ENCODE data around the gene ASXL1.

The ASXL1 gene

GRCh38 chr20:32411955-32412706 is 54.0 kb downstream of the ASXL1 start:
- DNase-seq (ENCODE audit: low read depth), result no peak

- DNase-seq (ENCODE audit: low read depth), result no peak
Observed at GRCh38 chr20:32415494-32415893, 57.4 kb downstream of the ASXL1 start.

GRCh38 chr20:32416206-32416605 is 58.1 kb downstream of the ASXL1 start:
- no peak for DNase-seq (ENCODE audit: low read depth)

- no peak for DNase-seq (ENCODE audit: low read depth)
Observed at GRCh38 chr20:32418376-32418775, 60.2 kb downstream of the ASXL1 start.

- DNase-seq (ENCODE audit: low read depth), result no peak
Observed at GRCh38 chr20:32421290-32421689, 63.2 kb downstream of the ASXL1 start.

GRCh38 chr20:32427996-32428395 is 69.9 kb downstream of the ASXL1 start:
- no peak for DNase-seq (ENCODE audit: low read depth)

- no peak for DNase-seq (ENCODE audit: low read depth)
Observed at GRCh38 chr20:32429343-32429742, 71.2 kb downstream of the ASXL1 start.

GRCh38 chr20:32429745-32430360 is 71.7 kb downstream of the ASXL1 start:
- no peak for DNase-seq (ENCODE audit: low read depth)

- DNase-seq (ENCODE audit: low read depth), result no peak
Observed at GRCh38 chr20:32431457-32431856, 73.3 kb downstream of the ASXL1 start.

GRCh38 chr20:32432277-32432676 is 74.1 kb downstream of the ASXL1 start:
- no peak for DNase-seq (ENCODE audit: low read depth)

GRCh38 chr20:32433311-32434021 is 75.3 kb downstream of the ASXL1 start:
- no peak for DNase-seq (ENCODE audit: low read depth)

- DNase-seq (ENCODE audit: low read depth), result no peak
Observed at GRCh38 chr20:32434434-32434833, 76.3 kb downstream of the ASXL1 start.

GRCh38 chr20:32435449-32436107 is 77.4 kb downstream of the ASXL1 start:
- DNase-seq (ENCODE audit: low read depth), result no peak

- no peak for DNase-seq (ENCODE audit: low read depth)
Observed at GRCh38 chr20:32436142-32436861, 78.2 kb downstream of the ASXL1 start.

GRCh38 chr20:32436968-32437367 is 78.8 kb downstream of the ASXL1 start:
- DNase-seq (ENCODE audit: low read depth), result no peak

- DNase-seq (ENCODE audit: low read depth), result no peak
Observed at GRCh38 chr20:32437391-32438074, 79.4 kb downstream of the ASXL1 start.

GRCh38 chr20:32438331-32438858 is 80.3 kb downstream of the ASXL1 start:
- no peak for DNase-seq (ENCODE audit: low read depth)

- peak; percentile 15 for DNase-seq (ENCODE audit: low read depth)
Observed at GRCh38 chr20:32439132-32439829, 81.2 kb downstream of the ASXL1 start.

GRCh38 chr20:32440069-32440757 is 82.1 kb downstream of the ASXL1 start:
- no peak for DNase-seq (ENCODE audit: low read depth)

- no peak for DNase-seq (ENCODE audit: low read depth)
Observed at GRCh38 chr20:32440758-32441078, 82.6 kb downstream of the ASXL1 start.

Data from stimulated activated CD8-positive, alpha-beta memory T cell treated with anti-CD3 and anti-CD28 coated beads, Interleukin-4, amount 100 ng/mL, for 24 hours (primary cell).